Prostate gland (tissue), 2 donors: ENCODE measurements around the gene SNRPD2. TPM values are rescaled to one million over a fixed set of nuclear protein-coding genes. Genes with fewer than 3 reads are reported as not detected.

Experiments used
- DNase-seq: peaks from one replicate; pipeline ENCODE4 v3.0.0-alpha.2; 2019; ENCODE audit warnings: low spot score
- H3K27ac ChIP-seq, 2 donors: fragments of 200-600 bp; sonication (generic); 2 replicates each; pipeline ENCODE4 v1.5.1; 2017 to 2019
- H3K27me3 ChIP-seq: fragments of 200-600 bp; sonication (generic); replicated peaks from 2 replicates; pipeline ENCODE4 v1.5.1; 2019; ENCODE audit not compliant: insufficient read depth
- H3K36me3 ChIP-seq, 2 donors: fragments of 200-600 bp; sonication (generic); 1 replicate in 1 of 2; 2 replicates in 1 of 2; pipeline versions ENCODE4 v1.5.1 to v1.8.1; 2017 to 2019
- H3K4me1 ChIP-seq: fragments of 200-600 bp; sonication (generic); replicated peaks from 2 replicates; pipeline ENCODE4 v1.5.1; 2019
- H3K4me3 ChIP-seq, 2 donors: fragments of 200-600 bp; sonication (generic); 2 replicates each; pipeline ENCODE4 v1.5.1; 2017 to 2019
- H3K9me3 ChIP-seq: fragments of 200-600 bp; sonication (generic); 2 replicates; pipeline ENCODE4 v1.5.1; 2017
- POLR2A ChIP-seq: fragments of 450-650 bp; IDR thresholded peaks from one replicate; pipeline ENCODE4 v1.6.1; 2016; ENCODE audit warnings: antibody characterized with exemption, mild to moderate bottlenecking
- POLR2AphosphoS5 ChIP-seq: sonication (generic); formaldehyde crosslinking; IDR thresholded peaks from one replicate; pipeline ENCODE4 v1.6.1; 2017; ENCODE audit warnings: antibody characterized with exemption
- WGBS: methylation state at CpG from one replicate; pipeline ENCODE4 v1.1.5; 2018; 5-methylcytosine and 5-hydroxymethylcytosine counted together
- intact Hi-C: fragments of 100-400 bp; cut with DNase I; formaldehyde crosslinking; loops from one replicate; pipeline ENCODE4 v1.14.2; 2022
- total RNA-seq, 2 donors: library from RNA; depleted of rRNA; stranded (reverse); fragments of >200 nt; gene quantifications; one replicate each; pipeline ENCODE4 v1.1.0, GENCODE V29; 2016
- TF ChIP-seq, protein P1 (sequence below), 4 experiments: fragments of 200-600 bp in 2 of 4; fragments of 450-650 bp in 2 of 4; sonication (generic) in 2 of 4; IDR thresholded peaks; 1 replicate in 3 of 4; 2 replicates in 1 of 4; pipeline ENCODE4 v1.5.1; 2016 to 2019; ENCODE audit warnings: antibody characterized with exemption in 4 of 4, mild to moderate bottlenecking in 2 of 4, moderate library complexity in 2 of 4

SNRPD2 gene
- total RNA-seq, 2 donors from 2014 or later, result 132 to 240 TPM

DNA sequence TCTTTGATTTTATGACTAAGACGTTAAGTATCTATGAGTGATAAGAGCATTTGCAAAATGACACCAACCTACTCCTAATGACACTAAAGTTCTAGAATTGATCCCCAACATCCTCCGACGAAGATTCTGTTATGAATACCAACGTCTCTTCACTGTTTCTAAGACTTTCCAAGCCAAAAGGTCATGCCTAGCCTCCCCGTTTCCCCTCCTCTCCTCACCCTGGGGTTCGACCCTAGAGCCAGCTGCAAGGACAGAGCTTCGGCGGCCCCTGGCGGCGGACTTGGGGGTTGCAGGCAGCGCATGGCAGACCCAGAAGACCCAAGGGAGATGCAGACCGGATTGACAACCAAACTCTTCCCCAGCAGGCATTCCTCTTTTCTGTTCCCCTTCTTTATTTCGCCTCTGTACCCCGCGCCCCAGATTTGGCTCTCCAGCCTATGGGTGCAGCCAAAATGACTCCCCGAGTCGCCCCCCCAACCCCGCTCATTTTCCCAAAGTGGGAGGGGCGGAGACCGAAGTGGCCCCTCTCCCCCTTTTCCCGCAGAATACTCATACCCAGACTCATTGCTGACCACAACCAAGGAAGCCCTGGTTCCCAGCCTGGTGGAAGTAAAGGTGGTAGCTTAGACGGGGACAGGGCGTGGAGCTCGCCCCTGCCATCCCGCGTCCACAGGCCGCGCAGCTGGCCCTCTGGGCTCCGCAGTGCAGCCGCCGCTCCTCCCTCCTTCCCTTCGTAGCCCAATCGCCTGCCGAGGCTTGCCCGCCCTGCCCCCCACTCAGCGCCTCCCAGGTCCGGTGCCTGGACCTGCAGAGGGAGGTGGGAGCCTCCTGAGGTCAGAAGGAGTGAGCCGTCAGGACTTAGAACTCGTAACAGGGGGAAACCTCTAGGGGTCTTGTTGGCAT lies 48.5 kb downstream of the SNRPD2 start:
- 11% methylated on average over 36 of the region's 39 CpGs for WGBS
- Histone ChIP-seq H3K36me3 (no peaks in the 10 kb centered on the region), H3K9me3 (no peaks in the 10 kb centered on the region), H3K27ac (no peak overlapping the region), H3K4me3 (no peak overlapping the region), H3K27me3 (no peaks in the 10 kb centered on the region), H3K4me1 (peaks cover 6% of the 10 kb centered on the region)
- TF ChIP-seq POLR2AphosphoS5, result peak; percentile 67
- TF ChIP-seq POLR2A, result no peak
- TF ChIP-seq, protein P1, sequence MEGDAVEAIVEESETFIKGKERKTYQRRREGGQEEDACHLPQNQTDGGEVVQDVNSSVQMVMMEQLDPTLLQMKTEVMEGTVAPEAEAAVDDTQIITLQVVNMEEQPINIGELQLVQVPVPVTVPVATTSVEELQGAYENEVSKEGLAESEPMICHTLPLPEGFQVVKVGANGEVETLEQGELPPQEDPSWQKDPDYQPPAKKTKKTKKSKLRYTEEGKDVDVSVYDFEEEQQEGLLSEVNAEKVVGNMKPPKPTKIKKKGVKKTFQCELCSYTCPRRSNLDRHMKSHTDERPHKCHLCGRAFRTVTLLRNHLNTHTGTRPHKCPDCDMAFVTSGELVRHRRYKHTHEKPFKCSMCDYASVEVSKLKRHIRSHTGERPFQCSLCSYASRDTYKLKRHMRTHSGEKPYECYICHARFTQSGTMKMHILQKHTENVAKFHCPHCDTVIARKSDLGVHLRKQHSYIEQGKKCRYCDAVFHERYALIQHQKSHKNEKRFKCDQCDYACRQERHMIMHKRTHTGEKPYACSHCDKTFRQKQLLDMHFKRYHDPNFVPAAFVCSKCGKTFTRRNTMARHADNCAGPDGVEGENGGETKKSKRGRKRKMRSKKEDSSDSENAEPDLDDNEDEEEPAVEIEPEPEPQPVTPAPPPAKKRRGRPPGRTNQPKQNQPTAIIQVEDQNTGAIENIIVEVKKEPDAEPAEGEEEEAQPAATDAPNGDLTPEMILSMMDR (IDR thresholded peaks at IDR 0.05), result peak; percentile 88 to 99 (median 98)
- intact Hi-C loops, result loop anchor here (2.0 kb wide), 2 partner anchors 36 to 120 kb away; no protein-coding TSS in a partner anchor
- DNase-seq, result peak; percentile 82

DNA sequence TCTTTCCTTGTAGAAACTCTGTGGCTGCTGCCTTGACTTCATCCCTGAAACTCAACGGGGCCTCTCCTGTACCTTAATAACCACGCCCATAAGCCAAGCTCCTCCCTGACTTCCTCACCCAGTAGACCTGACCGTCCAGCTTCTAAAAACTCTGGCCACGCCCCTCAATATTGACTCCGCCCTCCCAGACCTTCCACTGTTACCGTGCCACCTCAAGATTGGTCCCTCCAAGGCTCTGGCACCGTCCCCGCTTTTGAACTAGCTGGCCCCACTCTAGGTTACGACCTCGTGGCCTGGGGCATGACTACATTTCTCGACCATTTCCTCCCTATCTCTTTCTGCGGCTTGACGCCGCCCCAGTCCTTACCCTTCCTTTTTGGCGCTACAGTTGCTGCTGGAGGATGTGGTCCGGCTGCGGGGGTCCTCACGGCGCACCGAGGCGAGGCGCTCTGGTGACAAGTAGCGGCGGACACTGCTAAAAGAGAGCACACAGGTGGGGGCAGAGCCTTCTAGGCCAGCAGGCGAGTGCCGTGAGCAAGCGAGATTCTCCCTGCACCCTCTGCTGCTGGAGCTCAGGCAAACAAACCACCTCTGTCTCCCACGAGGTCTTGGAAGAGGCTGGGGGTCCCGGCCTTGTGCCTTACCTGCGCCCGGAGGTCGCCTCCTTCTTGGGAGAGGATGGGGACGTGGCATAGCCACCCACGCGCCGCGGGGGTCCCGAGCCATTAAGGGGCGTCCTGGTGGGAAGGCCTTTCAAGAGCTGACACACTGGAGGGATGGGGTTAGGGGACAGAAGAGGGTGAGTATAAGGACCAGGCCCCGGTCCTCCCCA lies 50.3 kb downstream of the SNRPD2 start:
- peak; percentile 57 for DNase-seq
- peak overlapping the region; percentile 10 to 21 for H3K4me3 ChIP-seq
- no peak for TF ChIP-seq POLR2A
- no peak for TF ChIP-seq POLR2AphosphoS5
- TF ChIP-seq, protein P1 (IDR thresholded peaks at IDR 0.05), result no peak
- intact Hi-C loops, result loop anchor here (2.0 kb wide), 2 partner anchors 35 to 119 kb away; no protein-coding TSS in a partner anchor
- 19% methylated on average over 40 of the region's 40 CpGs for WGBS
- H3K27ac ChIP-seq, result peak overlapping the region; percentile 45 to 51
- peaks cover 6% of the 10 kb centered on the region for H3K4me1 ChIP-seq
- H3K36me3 ChIP-seq, result no peaks in the 10 kb centered on the region
- no peaks in the 10 kb centered on the region for H3K27me3 ChIP-seq
- no peaks in the 10 kb centered on the region for H3K9me3 ChIP-seq

DNA sequence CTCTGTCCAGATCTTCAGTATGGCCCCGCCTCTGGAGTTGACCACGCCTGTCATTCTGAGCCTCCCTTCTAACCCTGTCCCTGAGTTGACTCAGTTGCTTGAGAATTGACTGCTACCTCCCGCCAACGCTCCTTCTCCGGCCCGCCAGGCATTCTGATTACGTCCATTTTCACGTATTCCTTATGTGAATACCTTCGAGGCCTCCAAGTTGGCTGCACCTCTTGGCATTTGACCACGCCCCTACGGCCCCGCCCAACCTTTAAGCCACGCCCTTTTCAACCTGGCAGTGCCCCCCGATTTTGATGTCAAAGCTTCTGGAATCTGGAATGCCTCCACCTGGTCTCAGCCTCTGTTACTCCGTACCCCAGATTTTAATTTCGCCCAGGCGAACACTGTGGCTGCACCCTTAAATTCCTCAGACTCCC lies 50.9 kb downstream of the SNRPD2 start:
- peaks cover 6% of the 10 kb centered on the region for H3K4me1 ChIP-seq
- WGBS, result 57% methylated on average over 17 of the region's 17 CpGs
- no peak for DNase-seq

DNA sequence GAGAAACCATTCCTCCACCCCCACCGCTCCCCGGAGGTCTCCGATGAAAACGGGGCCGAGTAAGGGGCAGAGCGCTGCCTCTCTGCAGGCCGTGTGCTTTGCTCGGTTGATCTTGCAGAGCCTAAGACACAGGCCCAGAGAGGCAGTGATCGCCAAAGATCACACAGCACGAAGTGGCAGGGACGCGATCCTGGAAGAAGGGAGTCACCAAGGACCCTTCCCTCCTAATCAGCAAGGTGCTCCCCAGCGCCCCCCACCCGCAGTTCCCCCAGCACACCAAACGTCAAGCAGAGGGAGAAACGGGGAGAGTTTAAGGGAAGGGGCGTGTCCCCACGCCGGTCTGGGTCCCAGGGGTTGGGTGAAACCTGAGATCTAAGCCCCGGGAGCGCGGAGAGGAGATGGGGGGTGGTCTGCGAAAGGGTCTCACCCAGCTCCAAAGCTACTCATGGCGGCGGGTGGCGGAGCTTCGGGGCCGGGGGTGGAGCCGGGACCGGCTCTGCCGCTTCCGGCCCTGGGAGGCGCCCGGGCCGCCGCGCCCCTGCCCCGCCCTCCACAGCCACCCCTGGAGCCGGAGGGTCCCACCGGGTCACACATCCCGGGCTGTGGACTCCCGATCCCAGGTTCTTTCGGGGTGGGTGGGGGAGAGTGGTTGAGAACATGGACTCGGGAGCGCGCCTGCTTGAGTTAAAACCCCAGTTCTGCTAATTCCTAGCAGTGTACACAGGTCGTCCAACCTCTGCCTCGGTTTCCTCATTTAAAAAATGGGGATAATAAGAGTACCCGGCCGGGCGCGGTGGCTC lies 52.6 kb downstream of the SNRPD2 start, which contains the start of gene EML2:
TSS of gene EML2 (minus strand) at position 468 of the 800 bp plus-strand sequence. CDS start at position 447, 21 bp downstream.
- 4% methylated on average over 45 of the region's 52 CpGs for WGBS
- no peaks in the 10 kb centered on the region for H3K27me3 ChIP-seq
- DNase-seq, result peak; percentile 34
- peak within 1 kb of the TSS; percentile 64 to 69 for H3K4me3 ChIP-seq
- intact Hi-C loops, result no loop called here
- H3K36me3 ChIP-seq, result no peaks in the 10 kb centered on the region
- peak within 1 kb of the TSS; percentile 60 to 62 for H3K27ac ChIP-seq
- no peaks in the 10 kb centered on the region for H3K9me3 ChIP-seq
- TF ChIP-seq POLR2A (peak; percentile 61), POLR2AphosphoS5 (no peak)
- TF ChIP-seq, protein P1 (IDR thresholded peaks at IDR 0.05), result peak in 1 of 4 experiments; percentile 17
- H3K4me1 ChIP-seq, result peaks cover 6% of the 10 kb centered on the region

More for the DNA sequence above, 50.9 kb downstream of the SNRPD2 start:
- Histone ChIP-seq H3K9me3 (no peaks in the 10 kb centered on the region), H3K4me3 (no peak overlapping the region), H3K27ac (no peak overlapping the region), H3K36me3 (no peaks in the 10 kb centered on the region), H3K27me3 (no peaks in the 10 kb centered on the region)
- TF ChIP-seq, protein P1 (IDR thresholded peaks at IDR 0.05), result no peak
- TF ChIP-seq POLR2A, result no peak
- no peak for TF ChIP-seq POLR2AphosphoS5
- intact Hi-C loops, result no loop called here
